SIG-M5 treated with dmso at 0.1 percent for 504 hours (cell line): ENCODE measurements around the gene CLINT1.

Source experiments
- DNase-seq: peaks from one replicate; lab custom pipeline; 2025; ENCODE audit not compliant: unreplicated experiment; lab: John Stamatoyannopoulos, UW

The CLINT1 gene

DNA sequence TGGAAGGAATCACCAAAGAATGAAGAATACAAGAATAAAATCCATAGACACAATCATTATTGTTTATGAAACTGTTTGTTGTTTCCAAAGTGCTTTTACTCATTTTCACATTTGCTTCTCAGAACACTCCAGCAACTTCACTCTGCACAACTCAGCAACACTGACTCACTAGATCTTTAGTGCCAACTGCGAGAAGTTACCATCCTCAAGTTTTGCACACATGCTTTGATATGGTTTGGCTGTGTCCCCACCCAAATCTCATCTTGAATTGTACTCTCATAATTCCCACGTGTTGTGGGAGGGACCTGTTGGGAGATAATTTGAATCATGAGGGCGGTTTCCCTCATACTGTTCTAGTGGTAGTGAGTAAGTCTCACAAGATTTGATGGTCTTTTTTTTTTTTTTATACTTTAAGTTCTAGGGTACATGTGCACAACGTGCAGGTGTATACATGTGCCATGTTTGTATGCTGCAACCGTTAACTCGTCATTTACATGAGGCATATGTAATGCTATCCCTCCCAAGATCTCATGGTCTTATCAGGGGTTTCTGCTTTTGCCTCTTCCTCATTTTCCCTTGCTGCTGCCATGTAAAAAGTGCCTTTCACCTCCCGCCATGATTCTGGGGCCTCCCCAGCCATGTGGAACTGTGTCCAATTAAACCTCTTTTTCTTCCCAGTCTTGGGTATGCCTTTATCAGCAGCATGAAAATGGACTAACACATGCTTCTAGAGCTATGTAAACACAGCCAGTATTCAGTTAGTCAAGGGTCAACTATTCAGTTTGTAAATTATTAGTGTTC lies 36.9 kb downstream of the CLINT1 start:
- DNase-seq = no peak

DNA sequence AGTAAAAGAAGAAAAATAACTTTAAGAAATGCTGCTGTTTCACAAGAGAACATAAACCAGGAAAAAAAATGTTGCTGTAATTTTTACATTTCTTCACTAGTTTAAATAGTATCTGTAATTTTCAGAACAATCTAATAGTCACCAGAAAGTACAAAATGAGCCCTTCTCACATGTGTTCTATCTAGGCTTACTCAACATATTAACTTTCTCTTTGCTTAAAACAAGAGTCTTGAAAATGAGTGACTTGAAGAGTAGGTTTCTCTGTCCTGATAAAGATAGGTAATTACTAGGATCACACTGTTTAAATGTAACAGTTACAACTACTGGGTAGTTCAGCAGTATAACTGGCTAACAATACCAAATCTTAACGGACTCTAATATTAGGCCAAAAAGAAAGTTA lies 37.5 kb downstream of the CLINT1 start:
- DNase-seq = no peak

DNA sequence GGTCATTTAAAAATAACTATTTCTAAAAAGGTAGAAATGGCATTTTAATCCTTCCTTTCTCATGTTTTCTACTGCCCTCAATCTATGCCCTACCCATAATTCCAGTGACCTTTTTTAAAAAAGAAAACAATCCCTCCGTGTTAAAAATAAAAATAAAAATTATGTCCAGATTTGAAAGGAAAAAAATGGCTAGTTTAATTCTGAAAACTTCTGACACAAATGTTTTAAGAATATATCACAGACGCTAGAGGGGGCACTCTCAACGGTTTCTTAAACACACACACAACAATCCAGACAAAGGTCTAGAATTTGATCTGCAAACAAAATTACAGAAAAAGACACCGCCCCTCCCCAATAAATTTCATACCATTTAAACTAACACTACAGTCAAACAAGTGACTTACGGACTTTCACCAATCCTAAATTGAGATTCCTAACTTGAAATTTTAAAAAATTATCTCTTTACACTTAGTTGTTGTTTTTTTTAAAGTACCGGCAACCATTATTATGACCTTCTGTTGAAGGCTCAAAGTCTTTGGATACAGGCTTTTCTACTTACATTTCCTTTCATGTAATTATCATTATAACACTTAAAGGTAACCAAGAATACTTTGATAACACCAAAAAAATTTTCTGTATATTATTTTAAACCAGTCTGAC lies 38.2 kb downstream of the CLINT1 start:
- peak; percentile 39 for DNase-seq

DNA sequence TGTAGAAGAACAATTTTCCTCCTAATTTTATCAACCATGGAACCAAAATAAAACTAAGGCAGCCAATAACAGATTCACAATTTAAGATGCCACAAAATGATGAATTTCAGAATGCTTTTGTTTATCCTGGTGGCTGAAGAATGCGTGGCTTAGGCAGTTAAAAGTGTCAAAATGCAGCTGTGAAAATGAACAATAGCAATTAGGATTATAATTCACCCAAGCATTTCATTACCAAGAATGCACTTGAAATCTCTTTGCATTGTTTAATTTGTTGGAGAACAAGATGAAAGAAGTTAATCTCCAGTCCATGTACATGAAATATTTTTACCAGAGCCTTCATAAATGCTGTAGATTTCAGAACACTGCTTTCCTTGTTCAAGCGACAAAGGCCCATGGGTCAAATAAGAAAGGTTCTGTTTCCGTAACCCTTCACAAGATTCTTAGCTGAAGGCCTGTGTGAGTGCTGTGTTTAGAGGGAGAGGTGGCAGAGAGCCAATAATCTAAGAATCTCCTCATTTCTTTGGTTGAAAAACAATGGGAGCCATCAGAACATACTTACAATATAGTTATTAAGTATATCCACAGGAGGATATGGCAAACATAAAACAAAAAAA lies 39.3 kb downstream of the CLINT1 start:
- DNase-seq = no peak

DNA sequence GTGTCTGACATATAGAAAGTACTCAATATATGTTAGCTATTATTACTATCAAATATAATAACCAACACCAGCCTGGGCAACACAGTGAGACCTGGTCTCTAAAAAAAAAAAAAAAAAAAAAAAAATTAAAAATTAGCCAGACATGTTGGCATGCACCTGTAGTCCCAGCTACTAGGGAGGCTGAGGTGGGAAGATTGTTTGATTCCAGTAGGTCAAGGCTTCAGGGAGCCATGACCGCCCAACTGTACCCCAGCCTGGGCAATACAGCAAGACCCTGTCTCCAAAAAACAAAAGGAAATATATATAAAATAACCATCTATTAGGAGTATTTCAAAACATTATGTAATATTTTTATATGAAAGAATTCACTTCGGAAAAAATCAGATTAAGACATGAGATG lies 40.6 kb downstream of the CLINT1 start:
- no peak for DNase-seq

DNA sequence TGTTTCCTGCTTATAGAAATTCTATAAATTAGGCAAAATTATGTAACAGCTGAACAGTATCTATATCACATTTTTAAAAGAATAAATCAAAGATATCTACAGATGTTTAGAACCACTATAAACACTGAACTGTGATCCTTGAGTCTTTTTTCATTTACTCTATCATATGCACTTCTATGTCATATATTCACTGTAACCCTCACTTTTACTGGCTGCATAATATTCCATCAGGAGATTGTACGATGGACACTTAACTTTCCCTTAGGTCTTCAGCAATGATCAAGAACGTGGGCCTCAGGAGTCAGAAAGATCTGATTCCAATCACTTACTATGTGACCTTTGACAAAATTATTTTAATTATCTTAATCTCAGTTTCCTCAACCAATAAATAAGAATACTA lies 41.0 kb downstream of the CLINT1 start:
- DNase-seq = no peak

DNA sequence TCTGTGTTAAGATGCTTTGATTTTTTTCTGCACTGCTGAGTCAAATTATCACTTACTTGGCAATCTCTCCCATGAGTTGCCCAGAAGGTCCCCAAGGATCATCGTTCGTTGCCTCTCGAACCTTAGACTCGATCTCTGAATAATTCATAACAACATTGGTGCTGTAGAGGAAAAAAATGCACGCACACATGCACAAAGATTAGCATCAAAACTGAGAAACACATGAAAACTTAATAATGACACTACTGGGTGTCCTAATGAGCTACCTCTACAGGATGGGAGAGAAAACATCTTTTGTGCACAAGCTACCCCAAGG lies 41.6 kb downstream of the CLINT1 start:
- no peak for DNase-seq

DNA sequence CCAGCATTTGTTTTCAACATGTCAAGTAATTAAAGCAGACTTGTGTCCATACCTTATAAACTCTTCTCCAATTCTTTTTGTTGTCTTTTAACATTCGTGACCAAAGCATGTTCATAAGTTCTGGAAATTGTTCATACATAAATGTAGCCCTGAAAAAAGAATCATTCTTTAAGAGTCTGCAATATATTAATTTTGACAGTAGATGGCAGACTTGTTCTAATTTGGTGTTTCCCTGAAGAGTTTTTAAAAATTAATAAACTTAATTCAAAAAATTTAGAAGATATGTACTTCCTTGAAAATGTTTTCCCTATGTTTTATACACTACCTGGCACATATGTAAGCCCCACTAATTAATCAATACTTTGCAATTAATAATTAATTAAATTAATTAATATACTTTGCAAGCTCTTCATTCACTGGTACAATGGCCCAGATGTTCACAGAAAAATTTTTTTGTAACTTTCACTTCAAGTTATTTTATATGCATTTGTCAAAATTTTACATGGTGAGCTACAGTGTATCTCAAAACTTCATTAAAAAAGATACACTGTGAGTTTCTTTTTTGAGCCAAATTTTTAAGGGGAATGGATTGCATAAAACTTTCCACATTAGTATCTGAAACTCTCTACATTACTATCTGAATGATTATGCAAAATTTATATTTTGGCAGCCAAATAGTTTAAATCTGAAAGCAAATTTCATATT lies 42.1 kb downstream of the CLINT1 start:
- DNase-seq = peak; percentile 41

DNA sequence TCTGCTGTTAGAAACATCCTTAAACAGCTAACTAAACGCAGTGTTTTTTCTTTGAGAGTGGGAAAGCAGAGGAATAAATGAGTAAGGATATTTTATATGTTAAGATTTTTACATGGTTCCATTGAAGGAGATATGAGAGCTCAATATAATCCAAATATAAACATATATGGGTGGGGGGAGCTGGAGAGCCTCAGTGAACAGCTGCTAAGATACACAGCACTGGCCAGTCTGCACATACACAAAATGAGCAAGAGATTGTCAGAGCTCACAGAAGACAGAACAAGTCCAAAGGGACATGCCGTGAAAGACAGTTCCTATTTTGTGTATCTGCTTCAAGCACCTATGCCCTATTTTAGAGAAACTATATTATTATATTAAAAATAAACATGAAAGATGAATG lies 46.9 kb downstream of the CLINT1 start:
- DNase-seq = no peak

DNA sequence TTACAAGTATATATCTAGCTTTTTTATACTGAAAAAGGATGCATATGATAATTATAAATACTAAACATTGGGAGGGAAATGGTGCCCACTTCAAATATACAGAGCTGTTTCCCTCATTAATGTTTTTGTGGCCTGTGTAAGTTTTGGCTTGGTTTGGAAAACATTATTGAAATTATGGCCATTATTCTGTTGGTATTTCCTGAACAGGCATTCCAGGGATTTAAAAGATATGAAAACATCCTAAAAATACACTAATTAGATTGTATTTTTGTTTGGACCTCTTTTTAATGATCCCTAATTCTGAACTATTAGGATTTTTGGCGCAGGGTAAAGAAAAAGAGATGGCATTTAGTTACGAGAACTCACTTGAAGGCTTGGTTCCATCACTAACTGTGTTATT lies 50.9 kb downstream of the CLINT1 start:
- no peak for DNase-seq

DNA sequence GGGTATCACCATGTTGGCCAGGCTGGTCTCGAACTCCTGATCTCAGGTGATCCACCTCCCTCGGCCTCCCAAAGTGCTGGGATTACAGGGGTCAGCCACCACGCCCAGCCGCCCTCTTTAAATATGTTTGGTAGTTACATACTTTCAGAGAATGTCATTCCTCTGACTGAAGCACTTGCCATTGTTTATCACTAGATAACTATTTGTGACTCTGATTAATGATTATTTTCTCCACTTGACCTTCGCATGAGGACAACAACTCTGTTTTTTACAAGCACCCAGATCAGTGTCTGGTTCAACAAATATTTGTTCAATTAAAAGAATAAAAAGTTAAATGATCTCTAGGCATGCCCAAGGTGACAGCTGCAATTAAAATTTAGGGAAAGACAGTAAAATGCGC lies 56.2 kb downstream of the CLINT1 start:
- DNase-seq = no peak

DNA sequence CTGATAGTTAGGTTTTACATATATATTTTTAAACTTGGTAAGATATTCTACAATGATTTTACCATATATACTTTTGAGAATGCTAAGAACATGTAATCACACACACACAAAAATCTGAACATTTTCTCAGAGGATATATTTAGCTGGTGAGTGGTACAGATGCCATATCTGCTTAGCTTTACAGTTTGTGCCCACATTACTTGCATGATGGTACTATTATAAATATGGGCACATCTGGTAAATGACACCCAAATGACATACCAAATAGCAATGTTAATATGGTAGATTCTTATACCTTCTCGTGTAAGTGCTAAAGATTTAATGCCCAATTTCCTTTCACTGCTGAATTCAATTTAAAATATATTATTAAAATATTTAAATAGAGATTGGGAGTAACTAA lies 58.8 kb downstream of the CLINT1 start:
- no peak for DNase-seq

DNA sequence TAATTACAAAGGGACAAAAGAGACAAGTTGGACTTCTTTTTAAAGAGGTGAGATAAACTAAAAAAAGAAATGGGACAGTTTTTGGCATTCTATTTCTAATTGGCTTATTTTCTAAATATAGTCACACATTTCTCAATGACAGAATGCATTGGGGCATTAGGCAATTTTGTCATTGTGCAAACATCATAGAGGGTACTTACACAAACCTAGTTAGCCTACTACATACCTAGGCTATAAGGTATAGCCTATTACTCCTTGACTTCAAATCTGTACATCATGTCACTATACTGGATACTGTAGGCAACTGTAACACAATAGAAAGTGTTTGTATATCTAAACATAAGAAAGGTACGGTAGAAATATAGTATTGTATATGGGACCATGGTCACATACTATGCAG lies 59.4 kb downstream of the CLINT1 start:
- DNase-seq = peak; percentile 28

DNA sequence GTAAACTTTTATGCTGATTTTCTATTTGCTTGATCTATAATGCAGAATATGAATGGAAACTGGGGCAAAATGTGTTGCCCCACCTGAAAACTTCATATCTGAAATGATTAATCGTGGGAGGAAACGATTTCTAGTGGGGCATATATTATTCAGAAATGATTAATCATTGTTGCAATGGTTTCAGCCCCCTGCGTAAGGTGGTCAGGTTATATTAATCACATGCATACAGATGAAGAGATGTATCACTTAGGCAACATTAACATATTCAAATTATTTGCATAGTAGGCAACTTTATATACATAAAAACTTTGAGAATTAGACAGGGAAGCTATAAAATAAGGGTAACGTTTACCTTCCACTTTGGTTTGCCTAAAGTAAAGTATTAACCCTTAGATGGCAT lies 65.6 kb downstream of the CLINT1 start:
- DNase-seq = no peak

DNA sequence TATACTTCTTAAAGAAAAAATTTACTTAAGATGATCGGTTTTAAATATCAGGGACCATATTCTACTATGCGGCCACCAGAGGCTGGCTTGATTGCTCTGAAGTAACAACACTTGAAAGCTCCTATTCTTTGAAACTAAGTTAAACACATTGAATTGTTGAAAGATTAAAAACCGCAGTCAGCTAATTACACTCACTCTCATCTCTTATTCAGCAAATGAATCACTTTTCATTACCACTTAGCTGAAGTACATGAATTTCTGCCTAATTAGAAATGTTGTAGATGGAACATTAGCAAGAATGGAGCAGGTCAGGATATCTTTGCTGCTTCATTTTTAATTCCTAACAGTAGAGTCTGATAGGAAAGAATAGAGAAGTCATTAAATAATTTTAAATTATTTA lies 73.1 kb downstream of the CLINT1 start:
- DNase-seq = no peak

DNA sequence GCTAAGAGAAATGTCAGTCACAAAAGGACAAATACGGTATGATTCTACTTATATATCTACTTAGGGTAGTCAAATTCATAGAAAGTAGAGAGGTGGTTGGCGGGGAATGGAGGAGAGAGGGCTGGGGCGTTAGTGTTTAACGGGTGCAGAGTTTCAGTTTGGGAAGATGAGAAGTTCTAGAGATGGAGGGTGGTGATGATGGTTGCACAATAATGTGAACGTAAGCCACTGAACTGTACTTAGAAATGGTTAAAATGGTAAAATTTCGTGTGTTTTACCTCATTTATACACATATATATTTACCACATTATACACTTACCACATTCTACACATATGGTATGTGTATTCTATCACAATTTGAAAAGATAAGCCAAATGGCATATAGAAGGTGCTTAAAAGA lies 79.7 kb downstream of the CLINT1 start:
- DNase-seq = no peak

DNA sequence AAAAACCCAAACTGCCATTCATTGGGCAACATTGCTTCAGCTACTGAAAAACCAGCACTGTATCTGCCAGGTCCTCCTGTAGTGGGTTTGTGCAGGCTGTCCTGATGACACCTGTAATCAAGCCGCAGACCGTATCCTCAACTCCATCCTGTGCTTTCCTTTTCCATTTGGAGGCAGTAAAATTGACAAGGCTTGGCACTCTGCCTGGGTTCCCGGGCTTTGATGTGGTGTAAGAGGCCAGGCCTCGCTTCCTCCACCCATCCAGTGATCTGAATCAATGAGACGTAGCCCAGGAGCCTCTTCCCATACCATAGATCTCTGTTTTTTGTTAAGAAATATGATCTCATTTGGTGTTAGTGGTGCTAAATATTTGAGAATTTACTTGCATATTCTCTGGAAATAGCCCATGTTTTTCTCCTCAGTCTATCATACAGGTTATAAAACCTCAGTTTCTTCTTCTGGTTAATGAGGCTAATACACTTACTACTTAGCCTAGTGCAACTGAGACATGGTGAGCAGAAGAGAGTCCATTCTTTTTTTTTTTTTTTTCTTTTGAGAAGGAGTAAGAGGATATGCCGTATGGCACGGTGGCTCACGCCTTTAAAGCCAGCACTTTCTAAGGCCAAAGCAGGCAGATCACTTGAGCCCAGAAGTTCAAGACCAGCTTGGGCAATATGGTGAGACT lies 80.7 kb downstream of the CLINT1 start:
- DNase-seq = no peak

DNA sequence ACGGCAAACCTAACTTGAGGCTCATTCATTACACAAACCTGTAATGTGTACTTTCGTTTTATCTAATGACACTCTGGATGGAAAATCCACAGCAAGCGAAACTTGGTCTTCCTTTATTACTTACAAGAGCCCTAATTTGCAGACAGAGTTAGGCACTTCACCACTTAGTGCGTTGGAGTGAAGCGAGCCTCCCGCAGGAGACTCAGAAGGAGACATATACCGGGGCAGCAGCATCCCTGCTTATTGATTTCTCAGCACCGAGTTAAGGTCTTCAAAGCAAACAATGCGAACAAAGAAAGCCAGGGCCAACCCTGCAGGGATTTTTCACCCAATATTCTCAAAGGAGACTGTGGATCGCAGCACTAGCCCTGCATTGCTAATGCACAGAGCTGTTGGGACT lies 86.8 kb downstream of the CLINT1 start:
- DNase-seq = no peak

DNA sequence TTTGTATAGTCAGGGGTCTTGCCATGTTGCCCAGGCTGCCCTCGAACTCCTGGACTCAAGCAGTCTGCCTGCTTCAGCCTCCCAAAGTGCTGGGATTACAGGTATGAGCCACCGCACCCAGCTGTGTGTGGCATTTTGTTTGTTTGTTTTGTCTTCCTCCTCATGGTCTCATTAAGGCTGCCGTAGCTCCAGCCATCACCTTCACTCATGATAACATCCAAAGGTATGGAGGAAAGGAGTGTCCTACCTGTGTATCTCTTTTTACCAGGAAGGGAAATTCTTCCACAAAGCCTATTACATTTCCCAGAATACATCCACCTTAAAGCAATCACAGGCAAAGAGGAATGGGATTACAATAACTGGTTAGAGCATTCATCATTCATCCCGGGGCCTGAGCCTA lies 88.3 kb downstream of the CLINT1 start:
- DNase-seq = no peak

DNA sequence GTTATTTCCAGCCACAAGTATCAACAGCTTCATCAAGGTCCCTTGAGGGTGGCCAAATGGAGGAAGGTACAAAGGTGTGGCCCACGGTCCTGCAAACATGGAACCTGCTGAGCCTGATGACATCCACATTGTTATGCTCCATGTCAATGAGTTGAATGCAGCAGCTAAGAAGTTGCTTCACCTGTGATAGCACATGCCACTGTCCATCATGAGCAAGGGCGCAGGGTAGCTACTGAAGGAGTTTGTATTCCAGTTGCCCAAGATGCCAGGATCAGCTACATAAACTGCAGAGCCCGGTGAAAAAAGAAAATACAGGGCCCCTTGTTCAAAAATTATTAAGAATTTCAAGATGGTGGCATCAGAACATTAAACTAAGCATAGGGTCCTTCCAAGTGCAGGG lies 91.3 kb downstream of the CLINT1 start:
- no peak for DNase-seq

DNA sequence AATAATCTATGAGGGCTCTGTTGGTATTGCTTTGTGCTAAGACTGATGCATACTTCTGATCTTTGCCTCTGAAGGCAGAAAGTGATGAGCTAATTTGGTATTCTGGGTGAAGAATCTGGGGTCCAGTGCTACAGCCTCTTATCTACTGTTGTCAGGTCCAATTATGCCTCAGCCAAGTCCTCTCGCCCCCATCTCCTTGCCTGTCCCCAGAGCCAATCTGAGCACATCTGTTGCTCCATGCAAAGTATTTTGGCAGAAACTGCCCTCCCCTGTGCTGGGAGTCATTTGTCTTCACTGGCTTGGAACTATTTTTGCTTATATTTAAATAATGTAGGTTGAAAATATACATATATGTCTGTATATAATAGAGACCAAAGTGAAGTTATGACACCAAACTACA lies 92.0 kb downstream of the CLINT1 start:
- DNase-seq = no peak
